ENCODE measurements around the gene NCK2. TPM values are rescaled to one million over a fixed set of nuclear protein-coding genes. Genes with fewer than 3 reads are reported as not detected.

NCK2 gene
- total and polyA plus RNA-seq, 10 of the 15 experiments (the other 5 are each of a cell fraction or from before 2014, with no cell fraction given), result 1.2 to 30.9 (median 14.1) TPM

GRCh38 chr2:105789745-105790460 lies 45.2 kb downstream of the NCK2 start (continued):
- TF ChIP-seq SMAD5 (IDR thresholded peaks at IDR 0.05; ENCODE audit: low read depth), result no peak
- TF ChIP-seq PAX5 (IDR thresholded peaks at IDR 0.05; ENCODE audit: borderline replicate concordance, low read depth, low read length), result no peak
- TF ChIP-seq E2F4 (IDR thresholded peaks at IDR 0.05; ENCODE audit: low read depth, low read length), result no peak
- TF ChIP-seq NR2C2 (IDR thresholded peaks at IDR 0.05; ENCODE audit: borderline replicate concordance, control insufficient read depth, insufficient read length, low read depth), result no peak
- no peak for TF ChIP-seq ATF3 (IDR thresholded peaks at IDR 0.05; ENCODE audit: borderline replicate concordance, extremely low read depth, low read depth, low read length)
- TF ChIP-seq EGR1 (IDR thresholded peaks at IDR 0.05; ENCODE audit: borderline replicate concordance in 1 of 2, low read depth in 2 of 2, low read length in 2 of 2), result no peak
- no peak for TF ChIP-seq RCOR1 (conservative IDR thresholded peaks at IDR 0.05; ENCODE audit: low read depth, low read length)
- no peak for TF ChIP-seq ELK1 (IDR thresholded peaks at IDR 0.05; ENCODE audit: low read depth, low read length)
- no peak for TF ChIP-seq USF1 (IDR thresholded peaks at IDR 0.05; ENCODE audit: borderline replicate concordance, extremely low read length, insufficient read depth, low read depth, low read length)
- TF ChIP-seq RAD21 (IDR thresholded peaks at IDR 0.05; ENCODE audit: insufficient read depth, low read depth, low read length), result peak; percentile 56
- TF ChIP-seq ZNF274 (IDR thresholded peaks at IDR 0.05; ENCODE audit: insufficient read depth, insufficient read length), result no peak
- TF ChIP-seq CEBPB (IDR thresholded peaks at IDR 0.05; ENCODE audit: borderline replicate concordance in 1 of 2, low read depth in 2 of 2, low read length in 2 of 2), result no peak
- TF ChIP-seq RBBP5 (conservative IDR thresholded peaks at IDR 0.05), result no peak
- no peak for TF ChIP-seq CBX3 (IDR thresholded peaks at IDR 0.05; ENCODE audit: borderline replicate concordance, low read depth)
- no peak for TF ChIP-seq NR2F1 (conservative IDR thresholded peaks at IDR 0.05)
- TF ChIP-seq ZNF384 (IDR thresholded peaks at IDR 0.05; ENCODE audit: borderline replicate concordance, low read depth, low read length), result no peak
- TF ChIP-seq IRF4 (IDR thresholded peaks at IDR 0.05; ENCODE audit: low read depth, low read length), result peak; percentile 54; the same call in 1 of the 2 replicates
- TF ChIP-seq BCLAF1 (IDR thresholded peaks at IDR 0.05), result no peak
- TF ChIP-seq HDAC6 (IDR thresholded peaks at IDR 0.05; ENCODE audit: unreplicated experiment), result no peak
- TF ChIP-seq EZH2 (IDR thresholded peaks at IDR 0.05; ENCODE audit: borderline replicate concordance, control insufficient read depth, low read depth, low read length), result no peak
- peak; percentile 32 to 44 (median 37); a peak in 4 of 6 replicates for TF ChIP-seq CTCF (IDR thresholded peaks at IDR 0.05 in 2 of 3, conservative IDR thresholded peaks at IDR 0.05 in 1 of 3; ENCODE audit: control insufficient read depth in 2 of 3, extremely low read depth in 1 of 3, insufficient read depth in 1 of 3, low read depth in 3 of 3, low read length in 3 of 3)

Measured in GM12878 (cell line).